Stimulated activated naive CD4-positive, alpha-beta T cell (primary cell): ENCODE data around the gene SH3TC1.
A peak's percentile ranks its signal among the peaks of the same experiment; 100 is the strongest.

Source experiments
- DNase-seq, 6 experiments: peaks; one replicate each; lab custom pipeline; 2025; lab: John Stamatoyannopoulos, UW

The SH3TC1 gene

GRCh38 chr4:8163436-8164193 lies 35.5 kb upstream of the SH3TC1 start:
- no peak for DNase-seq

GRCh38 chr4:8164194-8164565 lies 34.9 kb upstream of the SH3TC1 start:
- no peak for DNase-seq

- DNase-seq = no peak
These were observed 34.4 kb upstream of the SH3TC1 start for GRCh38 chr4:8164687-8165086.

- no peak for DNase-seq
These were observed 33.7 kb upstream of the SH3TC1 start for GRCh38 chr4:8165374-8165896.

GRCh38 chr4:8167291-8167690 lies 31.8 kb upstream of the SH3TC1 start:
- DNase-seq = no peak

GRCh38 chr4:8167815-8168214 lies 31.3 kb upstream of the SH3TC1 start:
- DNase-seq = no peak

GRCh38 chr4:8168232-8168631 lies 30.9 kb upstream of the SH3TC1 start:
- no peak for DNase-seq

- DNase-seq = no peak
These were observed 30.1 kb upstream of the SH3TC1 start for GRCh38 chr4:8168832-8169598.

- no peak for DNase-seq
These were observed 29.3 kb upstream of the SH3TC1 start for GRCh38 chr4:8169763-8170162.

- DNase-seq = no peak
These were observed 28.7 kb upstream of the SH3TC1 start for GRCh38 chr4:8170341-8170740.

- no peak for DNase-seq
These were observed 27.8 kb upstream of the SH3TC1 start for GRCh38 chr4:8171266-8171665.

GRCh38 chr4:8171984-8172924 lies 26.8 kb upstream of the SH3TC1 start:
- no peak for DNase-seq

- DNase-seq = no peak
These were observed 25.4 kb upstream of the SH3TC1 start for GRCh38 chr4:8173492-8174242.

- DNase-seq = no peak
These were observed 24.1 kb upstream of the SH3TC1 start for GRCh38 chr4:8174970-8175369.

- no peak for DNase-seq
These were observed 23.4 kb upstream of the SH3TC1 start for GRCh38 chr4:8175686-8176085.

GRCh38 chr4:8176547-8177399 lies 22.3 kb upstream of the SH3TC1 start:
- DNase-seq = peak; percentile 6 to 55 (median 30)

- DNase-seq = no peak
These were observed 21.5 kb upstream of the SH3TC1 start for GRCh38 chr4:8177552-8177951.

GRCh38 chr4:8177956-8178355 lies 21.1 kb upstream of the SH3TC1 start:
- no peak for DNase-seq

- DNase-seq = no peak
These were observed 20.0 kb upstream of the SH3TC1 start for GRCh38 chr4:8179074-8179473.

GRCh38 chr4:8179771-8180170 lies 19.3 kb upstream of the SH3TC1 start:
- DNase-seq = no peak
